Mesothelial cell of epicardium (in vitro differentiated cells): ENCODE measurements around the gene PSMG3. TPM values are rescaled to one million over a fixed set of nuclear protein-coding genes. Genes with fewer than 3 reads are reported as not detected.

Experiments used
- DNase-seq, 2 experiments: peaks; one replicate each; pipeline ENCODE4 v3.0.0; 2021; ENCODE audit warnings: low spot score in 2 of 2; ENCODE audit not compliant: unreplicated experiment in 2 of 2
- H3K27ac Mint-ChIP-seq: 2 replicates; pipeline ENCODE4 v1.8.0; 2021; ENCODE audit warnings: mixed read lengths
- H3K27me3 Mint-ChIP-seq: 2 replicates; pipeline ENCODE4 v1.8.0; 2021; ENCODE audit warnings: low read depth, mixed read lengths
- H3K36me3 Mint-ChIP-seq: 2 replicates; pipeline ENCODE4 v1.8.0; 2021; ENCODE audit warnings: mixed read lengths
- H3K4me1 Mint-ChIP-seq: 2 replicates; pipeline ENCODE4 v1.8.0; 2021; ENCODE audit warnings: mixed read lengths
- H3K4me3 Mint-ChIP-seq: 2 replicates; pipeline ENCODE4 v1.8.0; 2021; ENCODE audit warnings: mild to moderate bottlenecking, moderate library complexity, mixed read lengths
- H3K9me3 Mint-ChIP-seq: 2 replicates; pipeline ENCODE4 v1.8.0; 2021; ENCODE audit warnings: mixed read lengths
- total RNA-seq: library from RNA; stranded (reverse); gene quantifications from 3 replicates; pipeline ENCODE4 v1.2.1, GENCODE V29; 2021
- TF ChIP-seq, protein P1 (sequence below): fragments of 200-600 bp; sonication (generic); IDR thresholded peaks from one replicate; pipeline ENCODE4 v1.5.0; 2021; ENCODE audit warnings: antibody characterized with exemption; ENCODE audit not compliant: unreplicated experiment

PSMG3 gene
- 27.0 to 32.5 TPM (median 31.0 TPM) in 3 replicates for total RNA-seq

- TF ChIP-seq, protein P1, sequence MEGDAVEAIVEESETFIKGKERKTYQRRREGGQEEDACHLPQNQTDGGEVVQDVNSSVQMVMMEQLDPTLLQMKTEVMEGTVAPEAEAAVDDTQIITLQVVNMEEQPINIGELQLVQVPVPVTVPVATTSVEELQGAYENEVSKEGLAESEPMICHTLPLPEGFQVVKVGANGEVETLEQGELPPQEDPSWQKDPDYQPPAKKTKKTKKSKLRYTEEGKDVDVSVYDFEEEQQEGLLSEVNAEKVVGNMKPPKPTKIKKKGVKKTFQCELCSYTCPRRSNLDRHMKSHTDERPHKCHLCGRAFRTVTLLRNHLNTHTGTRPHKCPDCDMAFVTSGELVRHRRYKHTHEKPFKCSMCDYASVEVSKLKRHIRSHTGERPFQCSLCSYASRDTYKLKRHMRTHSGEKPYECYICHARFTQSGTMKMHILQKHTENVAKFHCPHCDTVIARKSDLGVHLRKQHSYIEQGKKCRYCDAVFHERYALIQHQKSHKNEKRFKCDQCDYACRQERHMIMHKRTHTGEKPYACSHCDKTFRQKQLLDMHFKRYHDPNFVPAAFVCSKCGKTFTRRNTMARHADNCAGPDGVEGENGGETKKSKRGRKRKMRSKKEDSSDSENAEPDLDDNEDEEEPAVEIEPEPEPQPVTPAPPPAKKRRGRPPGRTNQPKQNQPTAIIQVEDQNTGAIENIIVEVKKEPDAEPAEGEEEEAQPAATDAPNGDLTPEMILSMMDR = no peak
- H3K4me3 Mint-ChIP-seq = peak within 1 kb of the TSS; percentile 83
- H3K9me3 Mint-ChIP-seq = no peaks in the 10 kb centered on the region
- peaks cover 30% of the 10 kb centered on the region for H3K4me1 Mint-ChIP-seq
- H3K27me3 Mint-ChIP-seq = no peaks in the 10 kb centered on the region
- peak; percentile 78 to 86 for DNase-seq
- H3K36me3 Mint-ChIP-seq = peaks cover 11% of the 10 kb centered on the region
- H3K27ac Mint-ChIP-seq = peak within 1 kb of the TSS; percentile 95
These were observed at the start of gene PSMG3 for GRCh38 chr7:1569833-1570632. PSMG3 (minus strand) TSS chr7:1570032; CDS start chr7:1569339, 693 bp downstream.

DNA sequence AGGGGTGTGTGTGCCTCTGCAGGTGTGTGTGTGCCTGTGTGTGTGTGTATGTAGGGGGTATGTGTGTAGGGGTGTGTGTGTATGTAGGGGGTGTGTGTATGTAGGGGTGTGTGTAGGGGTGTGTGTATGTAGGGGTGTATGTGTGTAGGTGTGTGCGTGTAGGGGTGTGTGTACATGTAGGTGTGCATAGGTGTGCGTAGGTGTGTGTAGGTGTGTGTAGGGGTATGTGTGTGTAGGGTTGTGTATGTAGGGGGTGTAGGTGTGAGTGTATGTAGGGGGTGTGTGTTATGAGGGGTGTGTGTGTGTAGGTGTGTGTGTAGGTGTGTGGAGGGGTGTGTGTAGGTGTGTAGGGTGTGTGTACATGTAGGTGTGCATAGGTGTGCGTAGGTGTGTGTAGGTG, 48.6 kb upstream of the PSMG3 start:
- H3K27me3 Mint-ChIP-seq = peaks cover 9% of the 10 kb centered on the region
- DNase-seq = no peak
- no peak overlapping the region for H3K27ac Mint-ChIP-seq
- H3K4me1 Mint-ChIP-seq = no peaks in the 10 kb centered on the region
- no peak overlapping the region for H3K4me3 Mint-ChIP-seq
- H3K36me3 Mint-ChIP-seq = no peaks in the 10 kb centered on the region
- peaks cover 9% of the 10 kb centered on the region for H3K9me3 Mint-ChIP-seq
- TF ChIP-seq, protein P1 = no peak

DNA sequence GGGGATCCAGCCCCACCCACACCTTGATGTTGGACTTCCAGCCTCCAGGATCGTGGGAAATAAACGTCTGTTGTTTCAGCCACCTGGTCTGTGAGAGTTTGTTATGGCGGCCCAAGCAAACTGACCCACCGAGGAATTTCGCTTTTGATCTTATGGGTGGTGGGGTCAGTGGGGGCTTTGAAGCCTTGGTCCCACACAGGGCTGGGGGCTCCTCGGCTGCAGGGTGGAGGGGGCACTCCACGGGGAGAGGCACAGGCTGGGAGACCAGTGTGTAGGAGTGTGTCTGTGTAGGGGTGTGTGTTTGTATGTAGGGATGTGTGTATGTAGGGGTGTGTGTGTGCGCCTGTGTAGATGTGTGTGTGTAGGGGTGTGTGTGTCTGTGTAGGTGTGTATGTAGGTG, 48.1 kb upstream of the PSMG3 start:
- Mint-ChIP-seq H3K36me3 (no peaks in the 10 kb centered on the region), H3K9me3 (peaks cover 9% of the 10 kb centered on the region), H3K27me3 (peaks cover 9% of the 10 kb centered on the region), H3K27ac (no peak overlapping the region), H3K4me1 (no peaks in the 10 kb centered on the region), H3K4me3 (no peak overlapping the region)
- TF ChIP-seq, protein P1 = no peak
- DNase-seq = no peak

DNA sequence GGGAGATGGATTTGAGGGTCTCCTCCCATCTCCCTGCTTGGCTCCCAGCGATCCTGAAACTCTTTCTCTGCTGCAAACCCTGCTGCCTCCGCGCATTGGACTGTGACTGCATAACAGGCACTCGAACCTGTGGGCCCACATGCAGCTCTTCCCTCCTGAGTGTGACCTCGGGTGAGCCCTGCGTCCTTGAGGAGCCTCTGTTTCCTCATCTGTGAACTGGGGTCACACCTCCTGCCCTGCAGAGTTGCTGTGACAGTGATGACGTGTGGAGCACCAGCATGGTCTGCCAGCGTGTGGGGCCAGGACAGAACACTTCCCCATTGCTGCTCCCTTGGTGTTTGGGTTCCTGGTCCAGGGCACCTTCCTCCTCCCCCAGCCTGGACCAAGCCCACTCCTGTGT, 46.9 kb upstream of the PSMG3 start:
- TF ChIP-seq, protein P1 = no peak
- H3K27ac Mint-ChIP-seq = no peak overlapping the region
- DNase-seq = no peak
- H3K9me3 Mint-ChIP-seq = peaks cover 9% of the 10 kb centered on the region
- H3K4me1 Mint-ChIP-seq = peaks cover 4% of the 10 kb centered on the region
- H3K36me3 Mint-ChIP-seq = no peaks in the 10 kb centered on the region
- H3K4me3 Mint-ChIP-seq = no peak overlapping the region
- H3K27me3 Mint-ChIP-seq = peaks cover 9% of the 10 kb centered on the region

DNA sequence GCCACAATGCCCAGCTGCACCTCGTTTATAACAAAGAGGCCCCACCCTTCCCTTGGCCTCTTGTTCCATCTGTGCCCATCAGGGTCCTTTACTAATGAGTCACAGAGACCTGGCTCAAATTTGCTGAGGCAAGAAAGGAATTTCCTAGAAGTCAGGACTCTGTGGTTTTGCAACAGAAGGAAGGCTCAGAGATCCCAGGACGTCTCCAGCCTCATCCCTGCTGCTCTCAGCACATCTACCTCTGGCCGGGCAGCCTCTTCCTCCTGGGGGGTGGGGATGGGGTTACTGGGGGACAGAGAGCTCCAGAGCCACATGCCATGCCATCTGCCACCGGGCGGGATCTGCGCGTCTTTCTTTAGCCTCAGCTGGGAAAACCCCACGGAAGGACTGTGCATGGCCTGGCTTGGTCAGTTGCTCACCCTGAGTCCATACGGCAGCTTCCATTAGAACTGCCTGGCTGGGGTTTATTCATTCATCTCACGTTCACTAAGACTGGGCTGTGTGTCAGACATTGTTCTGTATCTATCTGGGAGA, 41.9 kb upstream of the PSMG3 start:
- Mint-ChIP-seq H3K27ac (peak overlapping the region; percentile 7), H3K27me3 (peaks cover 9% of the 10 kb centered on the region), H3K4me1 (peaks cover 11% of the 10 kb centered on the region), H3K36me3 (no peaks in the 10 kb centered on the region), H3K9me3 (peaks cover 9% of the 10 kb centered on the region), H3K4me3 (no peak overlapping the region)
- TF ChIP-seq, protein P1 = no peak
- no peak for DNase-seq
